Loucy (cell line): ENCODE measurements around the gene SIDT2.

Source experiments
- H2AFZ ChIP-seq: fragments of 200-600 bp; sonication (generic); 2 replicates; pipeline ENCODE4 v1.6.0; 2016; ENCODE audit warnings: antibody characterized with exemption, mild to moderate bottlenecking, low read length, moderate library complexity
- H3F3A ChIP-seq: fragments of 200-600 bp; 2 replicates; pipeline ENCODE4 v1.6.0; 2016; ENCODE audit warnings: antibody characterized with exemption, low read depth, mild to moderate bottlenecking
- H3K27me3 ChIP-seq: fragments of 200-600 bp; sonication (generic); 2 replicates; pipeline ENCODE4 v1.6.1; 2014; ENCODE audit warnings: low read length, mild to moderate bottlenecking; ENCODE audit not compliant: insufficient read depth, poor library complexity, severe bottlenecking
- H3K36me3 ChIP-seq: fragments of 200-600 bp; sonication (generic); 2 replicates; pipeline ENCODE4 v1.6.1; 2016; ENCODE audit warnings: low read length; ENCODE audit not compliant: insufficient read depth
- H3K4me1 ChIP-seq: fragments of 200-600 bp; sonication (generic); 2 replicates; pipeline ENCODE4 v1.5.1; 2014; ENCODE audit warnings: low read length, mild to moderate bottlenecking; ENCODE audit not compliant: insufficient read depth, poor library complexity, severe bottlenecking
- H3K4me2 ChIP-seq: fragments of 200-600 bp; sonication (generic); 2 replicates; pipeline ENCODE4 v1.6.0; 2014; ENCODE audit warnings: antibody characterized with exemption, low read length, low read depth, mild to moderate bottlenecking; ENCODE audit not compliant: poor library complexity, severe bottlenecking
- H3K4me3 ChIP-seq: fragments of 200-600 bp; sonication (generic); 2 replicates; pipeline ENCODE4 v1.5.1; 2014; ENCODE audit warnings: low read length, mild to moderate bottlenecking, mixed read lengths; ENCODE audit not compliant: poor library complexity, severe bottlenecking
- H3K79me2 ChIP-seq: fragments of 200-600 bp; sonication (generic); 2 replicates; pipeline ENCODE4 v1.6.1; 2014; ENCODE audit warnings: low read length; ENCODE audit not compliant: insufficient read depth
- H3K9ac ChIP-seq: fragments of 200-600 bp; sonication (generic); 2 replicates; pipeline ENCODE4 v1.6.0; 2014; ENCODE audit warnings: mild to moderate bottlenecking, low read depth, low read length, moderate library complexity; ENCODE audit not compliant: poor library complexity, severe bottlenecking
- H3K9me2 ChIP-seq: fragments of 200-600 bp; sonication (generic); replicated peaks from 2 replicates; pipeline ENCODE4 v1.6.1; 2016; ENCODE audit warnings: low read depth, low read length, mixed read lengths
- H3K9me3 ChIP-seq: fragments of 200-600 bp; sonication (generic); 2 replicates; pipeline ENCODE4 v1.6.1; 2014; ENCODE audit warnings: mild to moderate bottlenecking, antibody characterized with exemption, low read length, low read depth; ENCODE audit not compliant: insufficient read depth
- H4K20me1 ChIP-seq: fragments of 200-600 bp; sonication (generic); 2 replicates; pipeline ENCODE4 v1.6.0; 2014; ENCODE audit warnings: antibody characterized with exemption, low read length, mild to moderate bottlenecking; ENCODE audit not compliant: insufficient read depth, poor library complexity, severe bottlenecking
- CTCF ChIP-seq: fragments of 200-600 bp; sonication (generic); conservative IDR thresholded peaks from 2 replicates; pipeline ENCODE4 v1.5.1; 2014; ENCODE audit warnings: mild to moderate bottlenecking, antibody characterized with exemption, low read length
- EZH2phosphoT487 ChIP-seq: fragments of 200-600 bp; IDR thresholded peaks from 2 replicates; pipeline ENCODE4 v1.6.1; 2018; ENCODE audit warnings: antibody characterized with exemption, mild to moderate bottlenecking, moderate library complexity, borderline replicate concordance

SIDT2 gene

GRCh38 chr11:117144477-117145392, 33.8 kb upstream of the SIDT2 start:
- H3K9ac ChIP-seq = peak overlapping the region; percentile 86
- TF ChIP-seq CTCF (no peak), EZH2phosphoT487 (no peak)
- H4K20me1 ChIP-seq = peaks cover 54% of the 10 kb centered on the region
- H3K36me3 ChIP-seq = 0 out of 2 replicates have a peak, but pooled peaks cover 6% of the 10 kb centered on the region
- peak overlapping the region; percentile 83 for H3K4me2 ChIP-seq
- peak overlapping the region; percentile 89 for H3K4me3 ChIP-seq
- H3F3A ChIP-seq = no peaks in the 10 kb centered on the region
- H2AFZ ChIP-seq = peak overlapping the region; percentile 95
- H3K9me3 ChIP-seq = no peaks in the 10 kb centered on the region
- peaks cover 56% of the 10 kb centered on the region for H3K79me2 ChIP-seq
- no peaks in the 10 kb centered on the region for H3K27me3 ChIP-seq
- no peaks in the 10 kb centered on the region for H3K9me2 ChIP-seq
- peaks cover 32% of the 10 kb centered on the region for H3K4me1 ChIP-seq

- Histone ChIP-seq H3K4me3 (peak overlapping the region; percentile 89), H3K9me3 (no peaks in the 10 kb centered on the region), H3K9ac (peak overlapping the region; percentile 86), H3K4me2 (peak overlapping the region; percentile 83), H3K79me2 (peaks cover 62% of the 10 kb centered on the region), H3K9me2 (no peaks in the 10 kb centered on the region), H4K20me1 (peaks cover 60% of the 10 kb centered on the region), H3F3A (no peaks in the 10 kb centered on the region), H3K27me3 (no peaks in the 10 kb centered on the region), H3K4me1 (peaks cover 38% of the 10 kb centered on the region), H2AFZ (no peak overlapping the region), H3K36me3 (0 out of 2 replicates have a peak, but pooled peaks cover 6% of the 10 kb centered on the region)
- TF ChIP-seq EZH2phosphoT487 (no peak), CTCF (peak; percentile 48)
Observed at GRCh38 chr11:117145393-117145761, 33.2 kb upstream of the SIDT2 start.

- Histone ChIP-seq H3K9ac (peak overlapping the region; percentile 86), H3K4me2 (peak overlapping the region; percentile 83), H3K4me3 (peak overlapping the region; percentile 89)
Observed at GRCh38 chr11:117146521-117146920, 32.0 kb upstream of the SIDT2 start.

More at GRCh38 chr11:117146521-117146920, 32.0 kb upstream of the SIDT2 start:
- H3K36me3 ChIP-seq = 0 out of 2 replicates have a peak, but pooled peaks cover 6% of the 10 kb centered on the region
- no peaks in the 10 kb centered on the region for H3K27me3 ChIP-seq
- peaks cover 74% of the 10 kb centered on the region for H3K79me2 ChIP-seq
- H3K4me1 ChIP-seq = peaks cover 40% of the 10 kb centered on the region
- no peaks in the 10 kb centered on the region for H3F3A ChIP-seq
- H3K9me3 ChIP-seq = no peaks in the 10 kb centered on the region
- H3K9me2 ChIP-seq = no peaks in the 10 kb centered on the region
- H4K20me1 ChIP-seq = peaks cover 70% of the 10 kb centered on the region
- H2AFZ ChIP-seq = no peak overlapping the region
- no peak for TF ChIP-seq CTCF
- no peak for TF ChIP-seq EZH2phosphoT487
